Ishikawa (cell line): ENCODE results near the gene ZNF470.

ENCODE experiments used
- CEBPB ChIP-seq: IDR thresholded peaks from 2 replicates; pipeline ENCODE4 v1.6.1; 2012
- CREB1 ChIP-seq: IDR thresholded peaks from 2 replicates; pipeline ENCODE4 v1.6.1; 2012; ENCODE audit warnings: low read depth
- EGR1 ChIP-seq: IDR thresholded peaks from 2 replicates; pipeline ENCODE4 v1.6.1; 2012
- EP300 ChIP-seq: IDR thresholded peaks from 2 replicates; pipeline ENCODE4 v1.6.1; 2012; ENCODE audit warnings: borderline replicate concordance
- FOXM1 ChIP-seq: IDR thresholded peaks from 2 replicates; pipeline ENCODE4 v1.6.1; 2012; ENCODE audit warnings: low read depth, borderline replicate concordance
- MAX ChIP-seq: IDR thresholded peaks from 2 replicates; pipeline ENCODE4 v1.6.1; 2012
- NFIC ChIP-seq: IDR thresholded peaks from 2 replicates; pipeline ENCODE4 v1.6.1; 2012
- RAD21 ChIP-seq: IDR thresholded peaks from 2 replicates; pipeline ENCODE4 v1.6.1; 2012; ENCODE audit warnings: low read depth
- REST ChIP-seq: IDR thresholded peaks from 2 replicates; pipeline ENCODE4 v1.6.1; 2012; ENCODE audit warnings: low read depth, mild to moderate bottlenecking
- TAF1 ChIP-seq: IDR thresholded peaks from 2 replicates; pipeline ENCODE4 v1.6.1; 2012; ENCODE audit warnings: low read depth, mild to moderate bottlenecking
- TCF12 ChIP-seq: IDR thresholded peaks from 2 replicates; pipeline ENCODE4 v1.6.1; 2012; ENCODE audit warnings: low read depth
- TEAD4 ChIP-seq: IDR thresholded peaks from 2 replicates; pipeline ENCODE4 v1.6.1; 2012
- USF1 ChIP-seq: IDR thresholded peaks from 2 replicates; pipeline ENCODE4 v1.6.1; 2012
- YY1 ChIP-seq: IDR thresholded peaks from 2 replicates; pipeline ENCODE4 v1.6.1; 2012; ENCODE audit warnings: low read depth
- ZBTB7A ChIP-seq: IDR thresholded peaks from 2 replicates; pipeline ENCODE4 v1.6.1; 2012; ENCODE audit warnings: low read depth

The ZNF470 gene

GRCh38 chr19:56597696-56598095, 30.4 kb downstream of the ZNF470 start:
- TF ChIP-seq EP300 = no peak
- TF ChIP-seq REST = no peak
- TF ChIP-seq USF1 = no peak
- TF ChIP-seq CREB1 = no peak
- TF ChIP-seq CEBPB = no peak
- TF ChIP-seq ZBTB7A = no peak
- TF ChIP-seq FOXM1 = no peak
- no peak for TF ChIP-seq TAF1
- no peak for TF ChIP-seq EGR1
- TF ChIP-seq TCF12 = no peak
- no peak for TF ChIP-seq TEAD4
- TF ChIP-seq RAD21 = no peak
- no peak for TF ChIP-seq YY1
- TF ChIP-seq NFIC = no peak
- no peak for TF ChIP-seq MAX

GRCh38 chr19:56601375-56601774, 34.1 kb downstream of the ZNF470 start:
- TF ChIP-seq TAF1 (no peak), EP300 (no peak)

GRCh38 chr19:56603829-56604228, 36.6 kb downstream of the ZNF470 start:
- TF ChIP-seq YY1 (no peak), TEAD4 (no peak), EGR1 (no peak), NFIC (no peak), USF1 (no peak), CEBPB (no peak), TAF1 (no peak), RAD21 (no peak), ZBTB7A (no peak), FOXM1 (no peak), EP300 (no peak), CREB1 (no peak), TCF12 (no peak), REST (no peak), MAX (no peak)

GRCh38 chr19:56608274-56608964, 41.2 kb downstream of the ZNF470 start:
- TF ChIP-seq NFIC (no peak), YY1 (no peak), TAF1 (no peak), ZBTB7A (no peak), EP300 (no peak), EGR1 (no peak), TEAD4 (no peak), USF1 (no peak), MAX (no peak), REST (no peak), CREB1 (no peak), FOXM1 (no peak), CEBPB (no peak), TCF12 (no peak), RAD21 (no peak)
